GM21717 (cell line): ENCODE results near the gene MEIKIN.

Experiments used
- ATAC-seq: cut with Tn5 transposase; IDR thresholded peaks from one replicate; pipeline ENCODE4 v1.9.1; 2021; ENCODE audit warnings: mild to moderate bottlenecking, moderate library complexity; ENCODE audit not compliant: unreplicated experiment

Gene MEIKIN

DNA sequence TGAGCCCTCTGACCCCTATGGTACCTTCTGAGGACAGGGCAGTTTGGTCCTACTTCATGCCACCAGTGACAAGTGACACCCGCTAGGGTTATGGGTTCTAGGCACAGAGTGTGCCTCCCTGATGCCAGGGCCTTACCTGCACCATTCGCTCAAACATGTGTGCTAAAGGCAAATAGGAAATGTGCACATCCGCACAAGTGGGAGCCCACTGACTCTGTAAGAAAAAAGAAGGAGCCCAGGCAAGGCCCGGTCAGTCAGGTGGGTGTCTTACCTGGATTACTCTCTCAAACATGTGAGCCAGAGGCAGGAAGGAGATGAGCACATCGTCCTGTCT, 29.1 kb upstream of the MEIKIN start:
- no peak for ATAC-seq

DNA sequence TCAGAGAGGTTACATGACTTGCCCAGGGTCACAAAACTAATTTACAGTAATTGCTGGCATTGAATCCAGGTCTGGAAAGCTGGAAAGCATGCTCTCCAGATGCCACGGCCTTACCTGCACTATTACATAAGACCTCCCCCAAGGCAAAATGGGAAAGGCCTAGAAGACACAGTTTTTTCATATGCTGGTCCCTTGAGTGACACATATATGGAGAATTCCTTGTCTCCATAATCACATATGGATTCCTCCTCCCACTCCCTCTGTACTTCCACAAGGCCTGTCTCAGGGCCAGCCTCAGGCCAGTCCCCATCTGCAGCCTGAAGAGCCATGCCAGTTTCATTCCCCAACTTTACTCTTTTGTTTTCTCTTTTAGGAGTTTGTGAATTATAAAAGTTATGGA, 28.6 kb upstream of the MEIKIN start:
- ATAC-seq, result no peak

DNA sequence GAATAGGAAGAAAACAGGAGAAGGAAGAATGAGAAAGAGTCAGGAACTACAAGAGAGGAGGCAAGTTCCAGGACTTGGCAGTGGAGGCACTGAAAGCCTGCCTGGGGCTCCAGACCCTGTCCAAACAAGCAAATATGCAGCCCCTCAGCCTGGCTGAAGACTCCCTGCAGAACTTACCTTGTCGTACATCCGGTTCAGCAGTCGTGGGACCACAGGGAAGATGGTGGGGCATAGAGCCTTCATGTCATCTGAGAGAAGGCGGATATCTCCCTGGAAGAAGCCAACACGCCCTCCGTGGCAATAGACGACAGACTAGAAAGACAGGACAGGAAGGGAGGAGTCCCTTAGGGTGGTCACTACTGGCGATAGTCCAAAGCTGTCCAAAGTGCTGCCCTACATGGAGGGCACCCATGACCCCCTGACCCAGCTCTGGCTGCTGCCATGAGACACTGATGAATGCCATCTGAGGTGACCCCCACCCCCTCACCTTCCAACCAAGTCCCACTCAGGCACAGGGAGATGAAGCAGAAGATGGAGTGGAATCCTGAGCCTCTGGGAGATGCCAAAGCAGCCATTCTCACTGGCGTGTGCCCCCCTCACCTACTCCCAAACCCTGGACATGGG, 27.7 kb upstream of the MEIKIN start:
- no peak for ATAC-seq

DNA sequence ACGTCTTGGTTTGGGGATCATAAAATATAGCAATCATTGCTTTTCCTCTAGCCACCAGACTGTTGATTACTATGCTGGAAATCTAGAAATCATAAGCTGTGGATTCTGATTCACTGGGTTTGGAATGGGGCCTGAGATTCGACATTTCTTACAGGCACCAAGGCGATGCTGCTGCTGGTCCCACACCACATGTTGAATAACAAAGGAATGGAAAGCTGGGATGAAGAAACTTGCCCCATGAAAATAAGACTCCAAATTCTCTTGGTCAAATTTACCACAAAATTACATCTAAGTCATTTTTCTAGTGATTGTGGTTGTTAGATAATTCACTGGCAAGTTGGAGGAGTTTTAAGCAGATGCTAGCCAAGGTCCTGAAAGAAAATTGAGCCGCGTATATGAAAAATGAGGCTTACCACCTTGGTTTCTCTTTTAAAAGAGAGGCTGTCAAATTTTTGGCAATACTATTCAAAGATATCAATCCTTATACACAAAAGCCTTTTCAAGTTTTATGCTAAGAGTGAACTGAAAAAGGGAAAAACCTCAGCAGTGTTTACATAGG, 23.0 kb upstream of the MEIKIN start:
- ATAC-seq, result no peak

DNA sequence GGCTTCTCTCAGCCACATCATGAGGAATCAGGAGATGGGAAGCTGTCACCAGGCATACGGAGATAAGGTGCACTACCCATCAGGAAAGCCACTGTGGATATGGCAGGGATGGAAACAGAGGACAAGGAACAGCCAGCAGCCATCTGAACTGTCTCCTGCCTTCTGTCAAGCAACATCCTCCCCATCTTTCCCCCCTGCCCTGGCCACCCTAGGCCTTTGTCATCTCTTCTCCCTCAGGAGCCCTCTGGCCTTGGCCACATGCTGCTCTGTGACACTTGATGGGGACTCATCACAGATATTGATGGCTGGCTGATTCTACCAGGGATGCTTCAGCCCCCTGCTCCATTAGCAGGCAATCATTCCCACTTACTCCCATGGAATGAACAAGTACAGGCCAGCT, 21.1 kb upstream of the MEIKIN start:
- no peak for ATAC-seq

DNA sequence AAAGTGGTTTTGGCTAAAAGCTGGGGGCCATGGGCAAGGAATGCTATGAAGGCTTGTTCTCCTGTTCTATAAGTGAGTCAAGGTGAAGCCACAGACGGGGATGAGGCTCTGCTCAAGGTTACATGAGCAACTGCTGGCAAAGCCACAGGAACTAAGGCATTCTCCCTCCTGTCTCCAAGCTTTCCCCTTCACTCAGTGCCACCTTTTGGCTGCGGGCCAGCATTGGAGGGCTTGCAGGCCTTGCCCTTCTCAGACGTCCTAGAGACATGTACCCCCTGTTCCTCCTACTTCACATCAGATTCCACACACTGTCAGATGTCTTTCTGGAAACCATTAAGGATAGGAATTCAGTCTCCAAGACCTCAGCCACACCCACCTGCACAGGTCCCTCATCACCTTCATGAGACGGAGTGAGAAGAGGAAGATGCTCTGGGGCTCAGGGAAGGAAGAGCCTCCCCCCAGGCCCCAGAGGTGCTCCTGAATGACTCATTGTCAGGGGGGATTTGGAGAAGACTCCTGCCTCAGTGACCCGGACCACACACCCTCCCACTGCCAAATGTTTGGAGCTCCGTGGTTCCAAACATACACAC, 20.5 kb upstream of the MEIKIN start:
- ATAC-seq, result no peak

DNA sequence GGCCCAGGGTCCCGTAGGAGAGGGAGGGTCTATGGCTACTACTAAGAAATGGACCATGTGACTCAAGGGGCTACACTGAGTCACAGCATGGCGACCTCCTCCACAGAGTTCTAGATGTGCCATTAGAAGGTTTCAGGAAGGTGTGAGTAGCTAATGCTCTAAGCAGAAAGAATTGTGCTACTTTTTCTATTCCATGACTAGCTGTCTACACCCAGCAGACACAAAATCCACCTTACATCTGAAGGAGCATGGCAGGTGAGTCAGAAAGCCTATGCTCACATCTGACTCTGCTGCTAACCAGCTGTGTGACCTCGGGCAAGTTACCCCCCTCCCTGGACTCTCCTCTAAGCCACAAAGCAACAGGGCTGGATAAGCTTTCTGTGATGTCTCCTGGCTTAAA, 14.4 kb upstream of the MEIKIN start:
- ATAC-seq, result no peak

- no peak for ATAC-seq
Observed at GRCh38 chr5:131959136-131959535, 13.7 kb upstream of the MEIKIN start.

GRCh38 chr5:131957721-131958441, 12.4 kb upstream of the MEIKIN start:
- no peak for ATAC-seq

GRCh38 chr5:131953969-131954368, 8.5 kb upstream of the MEIKIN start:
- ATAC-seq, result no peak

DNA sequence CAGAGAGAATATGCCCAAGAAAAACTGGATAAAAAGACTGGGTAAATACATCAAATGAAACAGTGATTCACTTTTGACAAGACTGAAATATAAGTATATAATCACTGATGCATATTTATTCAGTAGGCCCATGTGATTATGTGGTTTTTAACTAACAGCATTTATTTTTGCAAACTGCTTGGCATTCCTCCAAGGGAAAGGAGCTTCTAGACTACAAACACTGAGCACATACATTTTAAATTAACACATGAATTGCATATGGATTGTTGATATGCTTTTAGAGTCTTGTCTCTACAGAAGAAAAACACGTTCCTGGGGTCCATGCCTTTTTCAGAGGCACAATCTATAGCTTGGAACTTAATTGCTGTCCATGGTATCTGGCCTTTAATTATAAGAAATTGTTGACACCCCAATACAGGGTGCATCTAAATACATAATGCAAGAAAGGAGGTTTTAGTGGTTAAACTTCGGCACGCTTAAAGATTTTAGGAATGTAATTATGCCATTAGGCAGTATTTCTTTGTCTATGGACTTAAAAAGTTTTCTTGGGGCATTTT, 6.9 kb upstream of the MEIKIN start:
- no peak for ATAC-seq

DNA sequence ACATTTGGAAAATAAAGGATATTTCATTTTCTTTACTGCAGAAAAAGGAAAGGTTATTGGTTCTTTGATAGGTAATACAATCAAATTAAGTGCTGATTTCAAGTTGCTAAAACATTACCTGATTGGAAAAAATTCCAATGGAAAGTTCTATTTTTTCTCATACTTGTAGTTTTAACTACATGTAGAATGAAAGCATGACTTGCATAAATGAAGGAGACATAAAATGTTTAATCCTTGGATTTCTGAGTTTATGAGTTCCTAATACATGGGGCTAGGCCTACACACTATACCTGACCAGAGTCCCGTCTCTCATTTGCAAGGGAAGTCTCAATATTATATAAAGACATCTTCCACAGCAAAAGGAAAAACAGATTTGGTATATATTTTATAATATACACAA, 5.2 kb upstream of the MEIKIN start:
- ATAC-seq, result no peak

DNA sequence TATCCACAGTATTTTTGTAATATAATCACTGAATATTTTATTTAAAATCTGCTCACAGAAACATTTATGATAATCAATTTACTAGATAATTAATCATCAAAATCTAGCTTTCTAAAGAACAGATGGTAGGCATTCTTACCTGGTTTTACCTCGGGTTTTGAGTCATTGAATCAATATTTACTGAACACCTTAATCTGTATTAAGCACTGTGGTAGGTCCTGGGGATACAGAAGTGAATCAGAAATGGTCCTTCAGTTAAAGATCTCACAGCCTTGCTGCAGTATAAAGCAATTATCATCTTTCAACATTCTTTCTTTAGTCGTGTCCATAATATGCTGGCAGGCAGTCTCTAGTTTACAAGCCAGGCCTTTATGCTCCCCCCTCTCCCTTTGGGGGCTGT, 2.0 kb upstream of the MEIKIN start:
- no peak for ATAC-seq

GRCh38 chr5:131944702-131945550, 537 bp downstream of the MEIKIN start:
- ATAC-seq, result no peak

GRCh38 chr5:131943916-131944315, 1.5 kb downstream of the MEIKIN start:
- ATAC-seq, result no peak

DNA sequence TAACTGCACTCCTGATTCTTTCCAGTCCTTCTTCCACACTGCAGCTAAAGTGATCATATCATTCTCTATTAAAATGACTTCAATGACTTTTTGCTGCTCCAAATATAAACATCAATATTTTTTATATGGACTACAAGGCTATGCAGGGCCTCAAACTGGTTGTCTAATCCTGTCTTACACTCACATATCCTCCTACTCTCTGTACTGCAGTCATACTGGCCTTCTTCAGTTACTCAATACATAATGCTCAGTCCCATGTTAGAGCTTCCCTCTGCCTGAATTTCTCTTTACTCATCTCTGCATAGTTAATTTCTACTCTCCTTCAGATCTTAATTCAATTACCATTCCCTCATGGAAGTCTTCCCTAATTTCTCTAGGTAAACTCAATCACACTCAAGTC, 3.4 kb downstream of the MEIKIN start:
- ATAC-seq, result no peak

- no peak for ATAC-seq
Observed at GRCh38 chr5:131939690-131940345, 5.6 kb downstream of the MEIKIN start.

- ATAC-seq, result no peak
Observed at GRCh38 chr5:131932235-131932634, 13.2 kb downstream of the MEIKIN start.

DNA sequence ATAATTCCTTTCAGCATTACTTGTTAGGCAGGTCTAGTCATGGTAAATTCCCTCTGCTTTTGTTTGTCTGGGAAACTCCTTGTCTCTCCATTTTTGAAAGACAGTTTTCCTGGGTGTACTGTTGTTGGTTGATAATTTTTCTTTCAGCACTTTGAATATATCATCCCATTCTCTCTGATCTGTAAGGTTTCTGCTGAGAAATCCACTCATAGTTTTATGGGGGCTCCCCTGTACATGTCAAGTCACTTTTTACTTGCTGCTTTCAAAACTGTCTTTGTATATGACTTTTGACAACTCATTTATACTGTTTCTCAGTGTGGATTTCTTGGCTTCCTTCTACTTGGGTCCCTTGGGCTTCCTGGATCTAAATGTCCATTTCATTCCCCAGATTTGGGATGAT, 16.5 kb downstream of the MEIKIN start:
- no peak for ATAC-seq

DNA sequence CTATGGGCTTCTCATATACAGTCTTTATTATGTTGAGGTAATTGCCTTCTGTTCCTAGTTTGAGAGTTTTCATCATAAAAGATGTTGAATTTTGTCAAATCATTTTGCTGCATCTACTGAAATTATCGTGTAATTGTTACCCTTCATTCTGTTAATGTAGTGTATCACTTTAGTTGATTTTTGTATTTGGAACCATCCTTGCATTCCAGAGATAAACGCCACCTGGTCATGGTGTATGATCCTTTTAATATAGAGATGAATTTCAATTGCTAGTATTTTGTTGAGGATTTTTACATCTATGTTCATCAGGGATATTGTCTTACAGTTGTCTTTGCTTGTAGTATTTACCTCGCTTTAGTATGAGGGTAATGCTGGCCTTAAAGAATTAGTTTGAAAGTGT, 19.3 kb downstream of the MEIKIN start:
- ATAC-seq, result no peak

DNA sequence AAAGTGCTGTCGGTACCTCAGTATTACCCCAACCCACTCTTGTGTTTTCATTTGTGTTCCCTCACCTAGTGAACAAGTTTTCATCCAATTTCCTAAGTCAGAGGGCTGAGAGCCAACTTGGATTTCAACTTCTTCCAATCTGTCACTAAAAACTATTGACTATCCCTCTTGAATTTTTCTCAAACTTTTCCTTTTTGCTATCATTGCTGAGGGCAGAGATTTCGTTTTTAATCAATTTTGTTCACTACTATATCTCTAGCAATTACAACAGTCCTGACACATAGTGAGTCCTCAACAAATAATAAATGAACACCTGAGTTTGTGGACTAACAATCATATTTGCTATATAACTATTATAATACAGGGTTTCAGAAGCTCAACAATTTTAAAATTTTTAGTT, 29.0 kb downstream of the MEIKIN start:
- no peak for ATAC-seq
